Measurements from ENCODE around the gene PTPRE.

PTPRE gene

DNA sequence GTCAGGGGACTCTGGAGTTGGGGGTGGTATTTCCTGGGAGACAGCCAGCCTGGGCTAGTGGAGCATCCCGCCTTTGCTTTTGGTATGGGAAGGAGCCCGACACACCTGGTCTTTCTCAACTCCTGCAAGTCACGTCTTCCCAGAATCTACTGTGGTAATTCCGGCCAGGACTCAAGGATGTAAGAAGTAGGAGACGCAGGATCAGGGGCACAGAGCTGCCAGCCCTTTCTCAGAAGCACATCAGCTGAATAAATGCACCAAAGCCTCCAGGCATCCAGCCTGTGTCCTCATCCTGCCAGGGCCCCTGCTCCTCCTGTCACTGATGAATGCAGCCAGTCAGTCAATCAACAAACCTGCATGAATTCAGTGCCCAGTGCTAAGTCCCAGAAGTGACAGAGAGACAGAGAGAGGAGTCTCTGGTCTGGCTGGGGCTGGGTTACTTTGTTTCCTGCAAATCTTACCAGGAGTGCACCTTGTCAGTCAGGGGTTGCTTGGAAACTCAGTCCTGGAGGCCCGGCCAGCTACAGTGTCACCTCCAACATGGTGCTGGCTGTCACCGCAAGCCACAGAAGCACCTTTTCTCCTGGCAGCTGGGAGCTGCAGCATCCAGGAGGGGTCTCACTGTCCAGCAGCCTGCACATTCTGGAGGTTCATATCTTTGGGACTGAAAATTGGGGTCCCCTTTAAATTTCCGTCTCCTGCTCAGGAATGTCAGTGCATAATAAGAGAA is 101.8 kb downstream of the PTPRE start:
- 88% methylated on average over 8 of the region's 8 CpGs for whole genome bisulfite sequencing
- Histone ChIP-seq H3K27ac (ENCODE audit: low read depth, low read length) (no peak overlapping the region), H3K9me3 (ENCODE audit: insufficient read depth, low read depth, low read length) (no peaks in the 10 kb centered on the region), H3K9ac (ENCODE audit: low read depth, low read length) (no peak overlapping the region), H3K36me3 (ENCODE audit: insufficient read depth, low read length) (no peaks in the 10 kb centered on the region), H3K27me3 (ENCODE audit: insufficient read depth, low read length) (peaks cover 3% of the 10 kb centered on the region; the same call in 1 of the 2 replicates), H3K4me3 (ENCODE audit: low read length) (no peak overlapping the region), H3K4me1 (ENCODE audit: insufficient read depth, low read length) (no peaks in the 10 kb centered on the region; the same call in 1 of the 2 replicates)

- Histone ChIP-seq H3K4me1 (ENCODE audit: insufficient read depth, low read length) (no peaks in the 10 kb centered on the region; the same call in 1 of the 2 replicates), H3K9me3 (ENCODE audit: insufficient read depth, low read depth, low read length) (no peaks in the 10 kb centered on the region), H3K27me3 (ENCODE audit: insufficient read depth, low read length) (peaks cover 3% of the 10 kb centered on the region; the same call in 1 of the 2 replicates), H3K9ac (ENCODE audit: low read depth, low read length) (no peak overlapping the region), H3K27ac (ENCODE audit: low read depth, low read length) (no peak overlapping the region), H3K4me3 (ENCODE audit: low read length) (no peak overlapping the region), H3K36me3 (ENCODE audit: insufficient read depth, low read length) (no peaks in the 10 kb centered on the region)
- 85% methylated on average over 14 of the region's 14 CpGs for WGBS
Measured at GRCh38 chr10:128009372-128010126, 102.6 kb downstream of the PTPRE start.

GRCh38 chr10:128011059-128011979 is 104.4 kb downstream of the PTPRE start:
- H3K9me3 ChIP-seq (ENCODE audit: insufficient read depth, low read depth, low read length): no peaks in the 10 kb centered on the region
- H3K27ac ChIP-seq (ENCODE audit: low read depth, low read length): no peak overlapping the region
- no peaks in the 10 kb centered on the region for H3K36me3 ChIP-seq (ENCODE audit: insufficient read depth, low read length)
- H3K9ac ChIP-seq (ENCODE audit: low read depth, low read length): no peak overlapping the region
- WGBS: 23% methylated on average over 27 of the region's 27 CpGs
- no peak overlapping the region for H3K4me3 ChIP-seq (ENCODE audit: low read length)
- H3K27me3 ChIP-seq (ENCODE audit: insufficient read depth, low read length): peaks cover 3% of the 10 kb centered on the region; the same call in 1 of the 2 replicates
- H3K4me1 ChIP-seq (ENCODE audit: insufficient read depth, low read length): no peaks in the 10 kb centered on the region; the same call in 1 of the 2 replicates

- 93% methylated on average over 4 of the region's 4 CpGs for WGBS
- Histone ChIP-seq H3K27ac (ENCODE audit: low read depth, low read length) (no peak overlapping the region), H3K4me3 (ENCODE audit: low read length) (no peak overlapping the region), H3K9me3 (ENCODE audit: insufficient read depth, low read depth, low read length) (no peaks in the 10 kb centered on the region), H3K9ac (ENCODE audit: low read depth, low read length) (no peak overlapping the region), H3K36me3 (ENCODE audit: insufficient read depth, low read length) (no peaks in the 10 kb centered on the region), H3K27me3 (ENCODE audit: insufficient read depth, low read length) (peaks cover 3% of the 10 kb centered on the region; the same call in 1 of the 2 replicates), H3K4me1 (ENCODE audit: insufficient read depth, low read length) (no peaks in the 10 kb centered on the region; the same call in 1 of the 2 replicates)
Measured at GRCh38 chr10:128013626-128014025, 106.7 kb downstream of the PTPRE start.

GRCh38 chr10:128014236-128014635 is 107.3 kb downstream of the PTPRE start:
- Histone ChIP-seq H3K4me1 (ENCODE audit: insufficient read depth, low read length) (no peaks in the 10 kb centered on the region; the same call in 1 of the 2 replicates), H3K9ac (ENCODE audit: low read depth, low read length) (no peak overlapping the region), H3K27me3 (ENCODE audit: insufficient read depth, low read length) (peaks cover 3% of the 10 kb centered on the region; the same call in 1 of the 2 replicates), H3K4me3 (ENCODE audit: low read length) (no peak overlapping the region), H3K27ac (ENCODE audit: low read depth, low read length) (no peak overlapping the region), H3K36me3 (ENCODE audit: insufficient read depth, low read length) (no peaks in the 10 kb centered on the region), H3K9me3 (ENCODE audit: insufficient read depth, low read depth, low read length) (no peaks in the 10 kb centered on the region)
- 91% methylated on average over 5 of the region's 7 CpGs for WGBS

GRCh38 chr10:128016423-128017060 is 109.6 kb downstream of the PTPRE start:
- 91% methylated on average over 12 of the region's 12 CpGs for WGBS
- H3K9ac ChIP-seq (ENCODE audit: low read depth, low read length): no peak overlapping the region
- H3K9me3 ChIP-seq (ENCODE audit: insufficient read depth, low read depth, low read length): no peaks in the 10 kb centered on the region
- no peaks in the 10 kb centered on the region for H3K27me3 ChIP-seq (ENCODE audit: insufficient read depth, low read length)
- no peaks in the 10 kb centered on the region for H3K4me1 ChIP-seq (ENCODE audit: insufficient read depth, low read length)
- H3K36me3 ChIP-seq (ENCODE audit: insufficient read depth, low read length): no peaks in the 10 kb centered on the region
- no peak overlapping the region for H3K4me3 ChIP-seq (ENCODE audit: low read length)
- no peak overlapping the region for H3K27ac ChIP-seq (ENCODE audit: low read depth, low read length)

GRCh38 chr10:128017822-128018221 is 110.9 kb downstream of the PTPRE start:
- Histone ChIP-seq H3K4me3 (ENCODE audit: low read length) (no peak overlapping the region), H3K9me3 (ENCODE audit: insufficient read depth, low read depth, low read length) (no peaks in the 10 kb centered on the region), H3K4me1 (ENCODE audit: insufficient read depth, low read length) (no peaks in the 10 kb centered on the region), H3K27ac (ENCODE audit: low read depth, low read length) (no peak overlapping the region), H3K9ac (ENCODE audit: low read depth, low read length) (no peak overlapping the region), H3K27me3 (ENCODE audit: insufficient read depth, low read length) (no peaks in the 10 kb centered on the region), H3K36me3 (ENCODE audit: insufficient read depth, low read length) (no peaks in the 10 kb centered on the region)
- WGBS: 87% methylated on average over 13 of the region's 14 CpGs

- H3K4me1 ChIP-seq (ENCODE audit: insufficient read depth, low read length): no peaks in the 10 kb centered on the region
- H3K27me3 ChIP-seq (ENCODE audit: insufficient read depth, low read length): no peaks in the 10 kb centered on the region
- no peak overlapping the region for H3K4me3 ChIP-seq (ENCODE audit: low read length)
- H3K9me3 ChIP-seq (ENCODE audit: insufficient read depth, low read depth, low read length): no peaks in the 10 kb centered on the region
- no peak overlapping the region for H3K27ac ChIP-seq (ENCODE audit: low read depth, low read length)
- WGBS: 81% methylated on average over 12 of the region's 13 CpGs
- no peaks in the 10 kb centered on the region for H3K36me3 ChIP-seq (ENCODE audit: insufficient read depth, low read length)
- no peak overlapping the region for H3K9ac ChIP-seq (ENCODE audit: low read depth, low read length)
Measured at GRCh38 chr10:128018236-128018635, 111.3 kb downstream of the PTPRE start.

DNA sequence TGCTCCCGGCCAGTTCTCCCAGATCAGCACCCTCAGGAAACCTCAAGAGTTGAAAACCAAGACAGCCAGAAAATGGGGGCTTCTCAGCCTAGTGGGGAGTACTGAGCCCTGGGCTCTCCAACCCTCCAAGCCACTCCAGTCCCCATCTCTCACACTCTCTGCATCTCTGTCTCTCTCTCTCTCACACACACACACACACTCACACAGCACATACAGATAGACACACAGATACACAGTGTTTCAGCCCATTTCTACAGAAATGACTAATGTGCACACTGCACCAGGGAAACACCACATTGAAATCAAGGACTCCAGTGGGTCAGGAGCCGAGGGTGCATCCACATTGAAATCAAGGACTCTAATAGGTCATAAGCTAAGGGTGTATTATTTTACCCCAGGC is 111.8 kb downstream of the PTPRE start:
- Histone ChIP-seq H3K4me1 (ENCODE audit: insufficient read depth, low read length) (no peaks in the 10 kb centered on the region), H3K9ac (ENCODE audit: low read depth, low read length) (no peak overlapping the region)
- 86% methylated on average over 2 of the region's 2 CpGs for WGBS

DNA sequence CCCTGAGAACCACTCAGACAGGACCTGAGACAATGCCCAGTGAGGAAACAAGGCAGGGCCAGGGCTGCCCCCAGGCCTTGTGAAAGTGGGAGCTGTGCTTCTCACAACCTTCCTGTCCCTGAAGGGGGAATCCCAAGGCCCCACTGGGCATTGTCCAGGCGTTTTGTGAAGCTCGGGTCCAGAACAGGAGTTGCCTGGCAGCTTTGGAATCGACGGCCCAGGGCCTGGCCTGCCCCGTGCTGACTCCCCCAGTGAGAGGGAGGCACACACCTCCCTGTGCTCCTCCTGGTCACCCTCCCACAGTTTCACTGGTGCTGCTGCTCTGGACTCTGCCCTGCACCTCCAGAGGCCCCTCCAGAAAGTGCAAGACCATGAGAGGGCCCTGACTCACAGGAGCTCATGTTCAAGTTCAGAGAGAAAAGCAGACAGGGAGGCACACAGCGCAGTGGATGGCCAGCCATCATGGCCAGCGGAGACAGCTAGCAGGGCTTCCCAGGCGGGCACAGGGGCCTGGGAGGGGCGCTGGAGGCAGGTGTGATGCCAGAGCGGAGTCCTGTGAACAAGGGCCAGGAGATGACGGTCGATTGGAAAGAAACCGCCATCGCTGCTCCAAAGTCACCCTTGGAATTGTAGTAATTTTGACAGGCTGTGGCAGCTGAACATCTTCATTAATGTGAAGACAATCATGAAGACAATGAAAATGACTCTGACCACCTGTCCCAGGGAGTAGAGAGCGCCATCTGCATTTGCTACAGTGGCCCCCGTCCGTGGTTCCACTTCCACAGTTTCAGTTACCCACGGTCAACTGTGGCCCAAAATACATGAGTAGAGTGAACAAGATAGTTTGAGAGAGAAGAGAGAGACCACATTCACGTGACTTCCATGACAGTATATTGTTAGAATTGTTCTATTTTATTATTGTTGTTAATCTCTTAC is 115.6 kb downstream of the PTPRE start:
- H3K4me1 ChIP-seq (ENCODE audit: insufficient read depth, low read length): no peaks in the 10 kb centered on the region
- H3K9ac ChIP-seq (ENCODE audit: low read depth, low read length): no peak overlapping the region
- no peaks in the 10 kb centered on the region for H3K36me3 ChIP-seq (ENCODE audit: insufficient read depth, low read length)
- WGBS: 94% methylated on average over 19 of the region's 19 CpGs
- H3K4me3 ChIP-seq (ENCODE audit: low read length): no peak overlapping the region
- no peaks in the 10 kb centered on the region for H3K9me3 ChIP-seq (ENCODE audit: insufficient read depth, low read depth, low read length)
- H3K27ac ChIP-seq (ENCODE audit: low read depth, low read length): no peak overlapping the region
- no peaks in the 10 kb centered on the region for H3K27me3 ChIP-seq (ENCODE audit: insufficient read depth, low read length)

More for the DNA sequence above, 111.8 kb downstream of the PTPRE start:
- H3K27ac ChIP-seq (ENCODE audit: low read depth, low read length): no peak overlapping the region
- no peaks in the 10 kb centered on the region for H3K27me3 ChIP-seq (ENCODE audit: insufficient read depth, low read length)
- H3K36me3 ChIP-seq (ENCODE audit: insufficient read depth, low read length): no peaks in the 10 kb centered on the region
- H3K4me3 ChIP-seq (ENCODE audit: low read length): no peak overlapping the region
- no peaks in the 10 kb centered on the region for H3K9me3 ChIP-seq (ENCODE audit: insufficient read depth, low read depth, low read length)
